DMS 273 (cell line): ENCODE data around the gene GNG4.

Experiments
- DNase-seq: peaks from one replicate; lab custom pipeline; 2025; ENCODE audit not compliant: unreplicated experiment; lab: John Stamatoyannopoulos, UW

The GNG4 gene

GRCh38 chr1:235649368-235650163, at the start of gene GNG4:
Gene GNG4, minus strand, starts transcription at chr1:235649784. Its CDS starts 65,946 bp downstream, at chr1:235583838.
- peak; percentile 86 for DNase-seq

- DNase-seq, result no peak
Observed at GRCh38 chr1:235697508-235697907, 47.9 kb upstream of the GNG4 start.

- DNase-seq, result no peak
Observed at GRCh38 chr1:235689356-235689755, 39.8 kb upstream of the GNG4 start.

- no peak for DNase-seq
Observed at GRCh38 chr1:235688096-235688495, 38.5 kb upstream of the GNG4 start.

- DNase-seq, result no peak
Observed at GRCh38 chr1:235683653-235684052, 34.1 kb upstream of the GNG4 start.

- DNase-seq, result no peak
Observed at GRCh38 chr1:235682216-235682615, 32.6 kb upstream of the GNG4 start.

- no peak for DNase-seq
Observed at GRCh38 chr1:235679644-235680043, 30.1 kb upstream of the GNG4 start.

GRCh38 chr1:235679005-235679404, 29.4 kb upstream of the GNG4 start:
- DNase-seq, result no peak

- peak; percentile 12 for DNase-seq
Observed at GRCh38 chr1:235675152-235675890, 25.7 kb upstream of the GNG4 start.

- no peak for DNase-seq
Observed at GRCh38 chr1:235673981-235674380, 24.4 kb upstream of the GNG4 start.

GRCh38 chr1:235671992-235672391, 22.4 kb upstream of the GNG4 start:
- no peak for DNase-seq

GRCh38 chr1:235670157-235670776, 20.7 kb upstream of the GNG4 start:
- DNase-seq, result no peak

- no peak for DNase-seq
Observed at GRCh38 chr1:235669277-235669676, 19.7 kb upstream of the GNG4 start.

GRCh38 chr1:235663628-235664027, 14.0 kb upstream of the GNG4 start:
- no peak for DNase-seq

- DNase-seq, result no peak
Observed at GRCh38 chr1:235661568-235661967, 12.0 kb upstream of the GNG4 start.

- no peak for DNase-seq
Observed at GRCh38 chr1:235659186-235659771, 9.7 kb upstream of the GNG4 start.

GRCh38 chr1:235657747-235658526, 8.4 kb upstream of the GNG4 start:
- DNase-seq, result no peak

GRCh38 chr1:235657269-235657668, 7.7 kb upstream of the GNG4 start:
- no peak for DNase-seq

- DNase-seq, result no peak
Observed at GRCh38 chr1:235652364-235652763, 2.8 kb upstream of the GNG4 start.

- no peak for DNase-seq
Observed at GRCh38 chr1:235651170-235651806, 1.7 kb upstream of the GNG4 start.
